KMS-11 (cell line): ENCODE measurements around the gene ENO1.

Experiments
- H2AFZ ChIP-seq: fragments of 200-600 bp; sonication (generic); 2 replicates; pipeline ENCODE4 v1.6.1; 2016; ENCODE audit warnings: antibody characterized with exemption, mixed run types, low read depth
- H3K27ac ChIP-seq: fragments of 200-600 bp; sonication (generic); 2 replicates; pipeline ENCODE4 v1.6.1; 2016; ENCODE audit warnings: mild to moderate bottlenecking, mixed run types
- H3K27me3 ChIP-seq: fragments of 200-600 bp; sonication (generic); 2 replicates; pipeline ENCODE4 v1.6.1; 2017; ENCODE audit warnings: mild to moderate bottlenecking, low read depth, mixed run types, moderate library complexity; ENCODE audit not compliant: insufficient read depth
- H3K36me3 ChIP-seq: fragments of 200-600 bp; sonication (generic); 2 replicates; pipeline ENCODE4 v1.6.1; 2017; ENCODE audit warnings: mild to moderate bottlenecking, mixed run types; ENCODE audit not compliant: insufficient read depth
- H3K4me1 ChIP-seq: fragments of 200-600 bp; sonication (generic); 2 replicates; pipeline ENCODE4 v1.6.1; 2016; ENCODE audit warnings: mild to moderate bottlenecking, low read depth, mixed run types; ENCODE audit not compliant: poor library complexity, severe bottlenecking
- H3K4me2 ChIP-seq: fragments of 200-600 bp; sonication (generic); 2 replicates; pipeline ENCODE4 v1.7.0; 2016; ENCODE audit warnings: mild to moderate bottlenecking, mixed run types
- H3K4me3 ChIP-seq: fragments of 200-600 bp; sonication (generic); IDR thresholded peaks from 2 replicates; pipeline ENCODE4 v1.6.1; 2017; ENCODE audit warnings: low read depth, low read length, mixed read lengths; ENCODE audit not compliant: insufficient read depth
- H3K79me2 ChIP-seq: fragments of 200-600 bp; sonication (generic); 2 replicates; pipeline ENCODE4 v1.6.1; 2016; ENCODE audit warnings: low read depth, mixed run types; ENCODE audit not compliant: insufficient read depth
- H3K9ac ChIP-seq: fragments of 200-600 bp; sonication (generic); 2 replicates; pipeline ENCODE4 v1.6.1; 2016; ENCODE audit warnings: mild to moderate bottlenecking, mixed run types
- H4K20me1 ChIP-seq: fragments of 200-600 bp; sonication (generic); 2 replicates; pipeline ENCODE4 v1.6.1; 2016; ENCODE audit warnings: mild to moderate bottlenecking, mixed run types; ENCODE audit not compliant: insufficient read depth
- TF ChIP-seq, protein P1 (sequence below): fragments of 200-600 bp; sonication (generic); conservative IDR thresholded peaks from 2 replicates; pipeline ENCODE4 v1.6.1; 2017; ENCODE audit warnings: low read depth, mild to moderate bottlenecking, antibody characterized with exemption, low read length, moderate library complexity, mixed read lengths

ENO1 gene

DNA sequence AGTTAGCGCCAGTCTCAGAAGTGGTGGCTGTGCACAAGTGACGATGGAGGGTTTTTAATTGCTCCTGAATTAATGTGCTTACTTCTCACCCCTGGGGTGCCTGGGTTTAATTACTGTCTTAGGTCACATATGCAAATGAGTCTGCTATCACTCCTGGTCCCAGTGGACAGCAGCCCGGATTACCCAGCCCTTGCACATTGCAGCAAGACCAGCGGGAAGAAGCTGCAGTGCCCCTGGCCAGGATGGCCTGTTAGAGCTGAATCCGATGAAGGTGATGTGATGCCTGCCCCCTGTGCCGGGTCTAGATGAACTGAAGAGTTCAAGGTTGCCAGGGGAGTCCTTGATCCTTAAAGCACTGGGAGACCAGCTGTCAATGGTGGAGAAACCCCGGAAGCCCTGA lies 24.2 kb downstream of the ENO1 start:
- no peak overlapping the region for H3K4me2 ChIP-seq
- TF ChIP-seq, protein P1, sequence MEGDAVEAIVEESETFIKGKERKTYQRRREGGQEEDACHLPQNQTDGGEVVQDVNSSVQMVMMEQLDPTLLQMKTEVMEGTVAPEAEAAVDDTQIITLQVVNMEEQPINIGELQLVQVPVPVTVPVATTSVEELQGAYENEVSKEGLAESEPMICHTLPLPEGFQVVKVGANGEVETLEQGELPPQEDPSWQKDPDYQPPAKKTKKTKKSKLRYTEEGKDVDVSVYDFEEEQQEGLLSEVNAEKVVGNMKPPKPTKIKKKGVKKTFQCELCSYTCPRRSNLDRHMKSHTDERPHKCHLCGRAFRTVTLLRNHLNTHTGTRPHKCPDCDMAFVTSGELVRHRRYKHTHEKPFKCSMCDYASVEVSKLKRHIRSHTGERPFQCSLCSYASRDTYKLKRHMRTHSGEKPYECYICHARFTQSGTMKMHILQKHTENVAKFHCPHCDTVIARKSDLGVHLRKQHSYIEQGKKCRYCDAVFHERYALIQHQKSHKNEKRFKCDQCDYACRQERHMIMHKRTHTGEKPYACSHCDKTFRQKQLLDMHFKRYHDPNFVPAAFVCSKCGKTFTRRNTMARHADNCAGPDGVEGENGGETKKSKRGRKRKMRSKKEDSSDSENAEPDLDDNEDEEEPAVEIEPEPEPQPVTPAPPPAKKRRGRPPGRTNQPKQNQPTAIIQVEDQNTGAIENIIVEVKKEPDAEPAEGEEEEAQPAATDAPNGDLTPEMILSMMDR: no peak
- H3K36me3 ChIP-seq: no peaks in the 10 kb centered on the region
- H3K79me2 ChIP-seq: no peaks in the 10 kb centered on the region
- H3K9ac ChIP-seq: no peak overlapping the region
- no peaks in the 10 kb centered on the region for H3K27me3 ChIP-seq
- H3K4me3 ChIP-seq: no peak overlapping the region
- H2AFZ ChIP-seq: no peak overlapping the region
- no peak overlapping the region for H3K27ac ChIP-seq
- H3K4me1 ChIP-seq: peaks cover 14% of the 10 kb centered on the region
- H4K20me1 ChIP-seq: no peaks in the 10 kb centered on the region

DNA sequence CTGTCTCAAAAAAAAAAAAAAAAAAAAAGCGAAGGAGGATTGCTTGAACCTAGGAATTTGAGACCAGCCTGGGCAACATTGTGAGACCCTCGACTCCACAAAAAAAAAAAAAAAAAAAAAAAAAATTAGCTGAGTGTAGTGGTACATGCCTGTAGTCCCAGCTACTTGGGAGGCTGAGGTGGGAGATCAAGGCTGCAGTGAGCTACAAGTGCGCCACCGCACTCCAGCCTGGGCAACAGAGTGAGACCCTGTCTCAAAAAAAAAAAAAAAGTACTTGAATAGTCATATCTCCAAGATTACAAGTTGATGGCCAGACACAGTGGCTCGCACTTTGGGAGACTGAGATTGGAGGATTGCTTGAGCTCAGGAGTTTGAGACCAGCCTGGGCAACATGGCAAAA lies 27.4 kb downstream of the ENO1 start:
- Histone ChIP-seq H2AFZ (no peak overlapping the region), H3K27me3 (no peaks in the 10 kb centered on the region), H3K27ac (no peak overlapping the region), H3K79me2 (no peaks in the 10 kb centered on the region), H4K20me1 (no peaks in the 10 kb centered on the region), H3K36me3 (no peaks in the 10 kb centered on the region), H3K4me1 (peaks cover 24% of the 10 kb centered on the region), H3K4me2 (no peak overlapping the region), H3K9ac (no peak overlapping the region), H3K4me3 (no peak overlapping the region)
- TF ChIP-seq, protein P1: no peak

DNA sequence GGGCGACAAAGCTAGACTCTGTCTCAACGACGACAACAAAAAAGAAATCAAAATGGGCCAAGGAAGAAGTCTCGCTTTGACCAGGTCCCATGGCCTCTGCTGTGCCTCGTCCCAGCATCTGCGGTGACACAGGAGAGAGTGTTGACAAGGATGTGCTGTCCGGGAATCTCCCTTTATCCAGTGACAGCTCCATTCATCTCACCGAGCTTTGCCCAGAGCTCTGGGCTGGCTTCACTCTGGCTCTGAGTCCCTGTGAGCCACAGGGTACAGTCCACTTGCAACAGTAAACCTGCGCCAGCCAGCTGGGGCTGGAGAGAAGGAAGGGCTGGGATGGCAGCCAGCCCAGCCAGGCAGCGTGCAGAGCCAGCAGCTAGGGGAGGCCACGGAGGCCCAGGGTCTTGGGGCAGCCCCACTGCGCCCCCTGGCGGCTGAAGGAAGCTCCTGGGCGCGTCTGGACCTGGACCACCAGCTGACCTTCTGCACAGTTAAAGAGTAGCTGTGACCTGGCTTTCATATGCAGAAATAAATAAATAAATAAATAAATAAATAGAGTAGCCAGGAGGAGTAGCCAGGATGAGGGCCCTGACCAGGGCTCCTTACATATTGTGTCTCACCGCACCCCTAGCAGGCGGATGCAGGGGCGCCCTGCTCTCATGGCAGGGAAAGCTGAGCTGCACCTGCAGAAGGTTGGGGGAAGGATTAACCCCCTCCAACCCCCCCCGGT lies 29.7 kb downstream of the ENO1 start:
- H3K79me2 ChIP-seq: no peaks in the 10 kb centered on the region
- H3K36me3 ChIP-seq: no peaks in the 10 kb centered on the region
- H3K9ac ChIP-seq: no peak overlapping the region
- H4K20me1 ChIP-seq: no peaks in the 10 kb centered on the region
- peaks cover 6% of the 10 kb centered on the region; the same call in 1 of the 2 replicates for H3K27me3 ChIP-seq
- peaks cover 24% of the 10 kb centered on the region for H3K4me1 ChIP-seq
- H3K4me2 ChIP-seq: peak overlapping the region; percentile 30; the same call in 1 of the 2 replicates
- no peak overlapping the region for H3K27ac ChIP-seq
- no peak overlapping the region for H3K4me3 ChIP-seq
- H2AFZ ChIP-seq: no peak overlapping the region
- TF ChIP-seq, protein P1: peak; percentile 84

DNA sequence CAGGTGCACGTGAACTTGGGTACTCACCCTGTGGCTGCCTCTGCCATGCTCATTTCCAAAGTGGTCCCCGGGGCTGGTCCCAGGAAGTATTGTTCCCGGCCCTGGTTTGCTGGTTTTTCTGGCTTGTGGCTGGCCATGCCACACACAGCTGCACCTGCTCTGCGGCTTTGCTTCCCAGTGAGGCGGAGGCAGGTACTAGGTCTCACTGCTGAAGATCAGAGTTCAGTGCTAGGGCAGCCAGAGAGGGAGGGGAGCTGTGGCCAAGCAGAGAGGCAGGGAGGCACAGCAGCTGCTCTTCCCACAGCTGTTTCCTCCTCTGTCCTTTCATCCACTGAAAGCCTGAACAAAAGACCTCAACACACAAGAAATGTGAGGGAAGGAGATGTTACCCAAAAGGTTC lies 30.5 kb downstream of the ENO1 start:
- TF ChIP-seq, protein P1: no peak
- Histone ChIP-seq H3K79me2 (no peaks in the 10 kb centered on the region), H2AFZ (no peak overlapping the region), H3K4me3 (no peak overlapping the region), H3K4me2 (peak overlapping the region; percentile 30; the same call in 1 of the 2 replicates), H3K9ac (no peak overlapping the region), H3K36me3 (no peaks in the 10 kb centered on the region), H4K20me1 (no peaks in the 10 kb centered on the region), H3K4me1 (peaks cover 24% of the 10 kb centered on the region), H3K27ac (no peak overlapping the region), H3K27me3 (peaks cover 6% of the 10 kb centered on the region; the same call in 1 of the 2 replicates)
